GM10248 (cell line): ENCODE measurements around the gene STARD13.

Experiments used
- CTCF ChIA-PET: fragments of 300-600 bp; sonication (Branson Sonifier 250); formaldehyde crosslinking; extraction: SDS; loops from one replicate; lab custom pipeline; 2021; ENCODE audit warnings: antibody characterized with exemption; lab: Yijun Ruan, JAX
- POLR2A ChIA-PET: fragments of 350-650 bp; sonication (Branson Sonifier 250); formaldehyde crosslinking; extraction: SDS; loops from one replicate; lab custom pipeline; 2020; ENCODE audit warnings: antibody characterized with exemption; lab: Yijun Ruan, JAX
- DNase-seq: peaks from one replicate; pipeline ENCODE4 v3.0.0; 2012; ENCODE audit errors: extremely low spot score
- CTCF ChIP-seq: IDR thresholded peaks from 2 replicates; pipeline ENCODE4 v1.5.1; 2012; ENCODE audit warnings: mild to moderate bottlenecking, low read depth; ENCODE audit errors: extremely low read depth, missing control alignments, control extremely low read depth

The STARD13 gene

DNA sequence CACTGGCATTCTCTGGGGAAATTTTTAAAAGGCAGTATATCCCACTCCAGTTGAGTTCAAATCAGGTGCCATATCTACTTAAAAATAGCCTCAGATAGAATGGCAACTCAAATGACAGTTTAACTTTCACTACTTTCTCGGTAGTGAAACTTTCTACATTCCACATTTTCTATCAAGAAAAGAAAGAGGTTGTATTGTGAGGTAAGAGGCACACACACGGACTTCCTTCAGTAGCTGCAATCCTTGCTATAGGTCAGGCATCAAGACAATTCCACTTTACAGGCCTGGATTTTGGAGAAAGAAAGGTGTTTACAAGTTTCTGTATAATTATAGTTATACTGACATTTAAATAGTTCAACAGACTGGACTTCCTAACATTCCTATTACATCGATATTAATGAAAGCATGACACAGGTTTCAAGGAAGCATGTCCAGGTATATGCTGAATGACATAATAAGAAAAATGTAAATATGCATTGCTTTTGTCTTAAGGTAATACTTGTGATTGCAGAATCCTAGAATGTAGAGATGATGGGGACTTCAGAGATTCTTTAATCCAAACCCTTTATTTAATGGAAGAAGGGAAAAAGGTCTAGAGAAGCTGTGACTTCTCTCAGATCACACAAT, 5.2 kb downstream of the STARD13 start:
- no peak for TF ChIP-seq CTCF
- POLR2A ChIA-PET: no interaction called here
- DNase-seq: no peak
- CTCF ChIA-PET: interaction anchor here (1.6 to 2.5 kb wide), 2 partner anchors 12 to 14 kb away, joined by 4 to 7 read pairs; no protein-coding TSS in a partner anchor

DNA sequence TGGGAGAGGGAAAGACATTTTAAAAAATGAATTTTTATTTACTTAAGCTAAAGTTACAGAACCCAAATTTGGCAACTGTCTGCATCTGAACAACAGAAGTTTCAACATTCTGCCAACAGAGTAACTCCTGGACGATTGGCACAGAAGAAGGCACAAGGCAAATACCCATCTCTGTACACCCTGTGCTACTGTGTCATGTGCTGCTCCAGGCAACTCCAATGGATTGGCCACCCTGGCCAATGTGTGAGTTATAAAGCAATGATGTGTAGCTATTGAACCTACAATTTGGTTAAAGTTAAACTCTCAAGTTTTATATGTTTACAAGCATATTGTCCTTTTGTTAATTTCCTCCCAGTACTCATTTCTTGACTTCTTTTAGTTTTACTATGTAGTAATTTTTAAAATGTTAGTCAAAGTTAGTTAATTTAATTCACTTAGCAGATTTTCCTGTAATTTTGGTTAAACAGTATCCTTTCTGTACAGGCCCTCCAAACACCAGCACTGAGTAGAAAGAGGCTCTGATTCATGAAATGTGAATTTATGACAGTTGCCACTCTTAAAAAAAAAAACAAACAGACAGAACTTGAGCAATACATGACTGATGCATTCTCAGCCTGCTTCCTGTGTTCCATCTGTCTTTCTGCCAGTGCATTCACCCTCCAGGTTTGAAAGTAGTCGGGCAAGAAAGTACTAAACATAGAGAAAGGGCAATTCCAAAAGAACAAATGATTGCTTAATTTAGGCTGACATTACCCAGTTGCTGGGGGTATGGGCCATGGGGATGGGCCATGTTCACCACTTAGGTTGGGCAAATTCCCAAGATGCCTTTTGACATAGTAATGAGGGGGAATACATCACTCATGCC, 5.9 kb downstream of the STARD13 start:
- ChIA-PET POLR2A (no interaction called here), CTCF (interaction anchor here (1.0 to 2.5 kb wide), 4 partner anchors 9 to 19 kb away, joined by 3 to 7 read pairs (median 4); no protein-coding TSS in a partner anchor)
- no peak for DNase-seq
- no peak for TF ChIP-seq CTCF

DNA sequence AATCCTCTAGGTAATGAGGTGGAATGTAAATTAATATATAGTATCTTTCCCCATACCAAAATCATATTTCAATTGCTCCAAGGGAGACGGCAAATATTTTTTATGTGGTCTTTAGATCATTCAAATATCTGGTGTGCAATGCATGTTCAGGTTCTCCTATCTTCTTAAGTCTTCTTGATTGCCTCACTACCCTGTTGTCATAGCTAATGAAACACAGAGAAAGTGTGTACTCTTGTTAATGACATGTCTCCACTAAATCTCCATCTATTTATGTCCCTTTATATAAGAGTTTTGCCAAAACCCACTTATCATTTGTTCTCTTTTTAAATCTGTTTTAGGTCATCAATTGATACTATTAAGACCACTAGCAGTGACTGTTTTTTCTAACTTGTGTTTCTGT, 6.6 kb downstream of the STARD13 start:
- DNase-seq: no peak
- no peak for TF ChIP-seq CTCF
- ChIA-PET POLR2A (no interaction called here), CTCF (interaction anchor here (1.0 to 2.5 kb wide), 4 partner anchors 8 to 18 kb away, joined by 3 to 7 read pairs (median 4); no protein-coding TSS in a partner anchor)

- no peak for TF ChIP-seq CTCF
- POLR2A ChIA-PET: no interaction called here
- CTCF ChIA-PET: interaction anchor here (2.5 kb wide), 1 partner anchor 9 kb away, joined by 7 read pairs; no protein-coding TSS in a partner anchor
- DNase-seq: no peak
These were observed 7.6 kb downstream of the STARD13 start for GRCh38 chr13:33277946-33278345.

DNA sequence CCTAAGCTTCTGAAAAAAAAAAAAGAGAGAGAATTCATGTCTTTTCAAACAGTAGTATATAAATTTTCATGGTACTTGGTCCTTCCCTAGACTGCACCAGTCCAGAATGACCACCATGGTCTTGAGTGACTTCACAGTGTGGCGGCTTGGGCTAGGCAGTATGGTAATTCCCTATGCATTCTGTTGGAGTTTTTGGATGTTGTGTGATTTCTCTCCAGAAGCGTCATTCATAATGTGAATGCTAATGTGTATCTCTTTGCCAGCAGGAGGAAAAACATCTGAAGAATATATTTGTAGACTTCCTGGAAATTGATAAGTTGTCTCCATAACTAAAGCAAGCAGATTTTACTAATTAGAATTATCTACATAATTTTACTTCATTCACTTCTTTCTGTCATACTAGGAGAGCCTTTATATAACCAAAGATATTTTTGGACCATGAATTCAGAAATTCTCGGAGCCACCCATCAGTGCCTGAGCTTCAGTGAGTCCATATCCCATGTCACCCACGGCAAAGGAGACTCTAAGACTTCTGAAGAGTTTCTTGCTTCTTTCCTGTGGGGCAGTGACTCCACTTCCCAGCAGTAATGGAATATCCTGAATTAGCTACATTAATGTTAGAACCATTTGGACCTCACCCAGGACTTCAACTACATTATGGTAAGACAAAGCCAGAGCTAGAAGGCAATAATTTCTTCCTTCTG, 8.4 kb downstream of the STARD13 start:
- TF ChIP-seq CTCF: no peak
- ChIA-PET POLR2A (no interaction called here), CTCF (interaction anchor here (1.0 to 1.1 kb wide), 2 partner anchors 9 to 10 kb away, joined by 3 read pairs; no protein-coding TSS in a partner anchor)
- DNase-seq: no peak

DNA sequence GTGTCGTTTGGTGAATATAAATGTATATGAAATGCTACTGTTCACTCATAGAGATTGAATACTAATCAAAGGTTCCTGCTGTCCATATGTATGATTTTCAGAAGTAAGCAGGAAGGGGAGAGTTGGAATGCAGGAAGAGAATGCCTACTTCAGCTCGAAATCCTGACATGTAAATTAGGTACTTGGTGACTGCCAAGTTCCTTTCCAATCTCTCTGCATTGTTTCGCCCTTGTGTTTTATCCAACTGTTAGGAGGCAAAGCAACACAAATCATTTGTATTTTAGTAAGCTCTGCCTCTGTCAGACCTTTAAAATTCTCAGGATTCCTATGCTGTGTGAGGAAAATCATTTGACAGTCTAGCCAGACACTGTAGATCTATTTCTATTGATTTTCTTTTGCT, 9.0 kb downstream of the STARD13 start:
- CTCF ChIA-PET: interaction anchor here (1.0 to 1.1 kb wide), 2 partner anchors 10 kb away, joined by 3 read pairs; no protein-coding TSS in a partner anchor
- POLR2A ChIA-PET: no interaction called here
- DNase-seq: no peak
- TF ChIP-seq CTCF: no peak
